ENCODE measurements around the gene CTXN3. TPM values are rescaled to one million over a fixed set of nuclear protein-coding genes. Genes with fewer than 3 reads are reported as not detected.

The CTXN3 gene
- total RNA-seq = under 1 TPM in 1 of 4 donors, not detected in 3; 0.13 TPM

- H3K27ac ChIP-seq = peak within 1 kb of the TSS in 3 of 4 donors; percentile 7 to 71 (median 71)
These were observed at the start of gene CTXN3 for GRCh38 chr5:127649018-127649439. Gene CTXN3 (plus strand): TSS chr5:127649082. CDS start chr5:127657522, 8,440 bp downstream.

GRCh38 chr5:127599320-127599719 lies 49.6 kb upstream of the CTXN3 start:
- H3K27ac ChIP-seq = no peak overlapping the region
- no peak for DNase-seq
- no peak overlapping the region for H3K4me3 ChIP-seq
- intact Hi-C loops (cut with DNase I) = no loop called here
- no peaks in the 10 kb centered on the region for H3K4me1 ChIP-seq
- WGBS, 2 donors = 60 to 83% methylated on average over 3 of the region's 3 CpGs
- H3K27me3 ChIP-seq = no peaks in the 10 kb centered on the region
- TF ChIP-seq CTCF (IDR thresholded peaks at IDR 0.05) (no peak), POLR2A (IDR thresholded peaks at IDR 0.05) (no peak)
- H3K9me3 ChIP-seq = no peaks in the 10 kb centered on the region
- H3K36me3 ChIP-seq = no peaks in the 10 kb centered on the region

More at GRCh38 chr5:127649018-127649439, at the start of gene CTXN3:
- intact Hi-C loops (cut with DNase I) = no loop called here
- Histone ChIP-seq H3K9me3 (no peaks in the 10 kb centered on the region), H3K4me1 (peaks cover 0 to 66% (median 35%) of the 10 kb centered on the region in 3 donors), H3K4me3 (no peak within 1 kb of the TSS), H3K36me3 (no peaks in the 10 kb centered on the region), H3K27me3 (no peaks in the 10 kb centered on the region)
- no peak for TF ChIP-seq POLR2A (IDR thresholded peaks at IDR 0.05)
- TF ChIP-seq CTCF (IDR thresholded peaks at IDR 0.05) = no peak
- 34 to 43% methylated on average over 7 of the region's 7 CpGs for WGBS, 2 donors
- DNase-seq = no peak

DNA sequence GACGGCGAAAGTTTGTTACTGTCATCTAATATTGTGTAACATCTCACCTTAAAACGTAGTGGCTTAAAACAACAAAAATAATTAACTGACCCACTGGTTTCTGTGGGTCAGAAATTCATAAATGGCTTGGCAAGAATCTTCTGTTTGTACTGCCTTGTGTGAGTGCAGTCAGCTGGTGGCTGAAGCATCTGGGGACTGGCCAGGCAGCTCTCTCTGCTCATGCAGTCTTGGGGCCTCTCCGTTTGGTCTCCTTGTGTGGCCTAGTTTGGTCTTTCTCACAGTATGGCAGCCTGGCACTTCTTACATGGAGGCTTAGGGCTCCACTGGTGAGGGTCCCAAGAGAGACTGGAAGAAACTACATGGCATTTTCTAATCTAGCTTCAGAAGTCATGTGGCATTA lies 49.0 kb upstream of the CTXN3 start:
- DNase-seq = no peak
- no peaks in the 10 kb centered on the region for H3K9me3 ChIP-seq
- 72 to 82% methylated on average over 4 of the region's 4 CpGs for WGBS, 2 donors
- intact Hi-C loops (cut with DNase I) = no loop called here
- no peaks in the 10 kb centered on the region for H3K36me3 ChIP-seq
- no peaks in the 10 kb centered on the region for H3K4me1 ChIP-seq
- no peaks in the 10 kb centered on the region for H3K27me3 ChIP-seq
- no peak overlapping the region for H3K27ac ChIP-seq
- TF ChIP-seq CTCF (IDR thresholded peaks at IDR 0.05) (no peak), POLR2A (IDR thresholded peaks at IDR 0.05) (no peak)
- no peak overlapping the region for H3K4me3 ChIP-seq

DNA sequence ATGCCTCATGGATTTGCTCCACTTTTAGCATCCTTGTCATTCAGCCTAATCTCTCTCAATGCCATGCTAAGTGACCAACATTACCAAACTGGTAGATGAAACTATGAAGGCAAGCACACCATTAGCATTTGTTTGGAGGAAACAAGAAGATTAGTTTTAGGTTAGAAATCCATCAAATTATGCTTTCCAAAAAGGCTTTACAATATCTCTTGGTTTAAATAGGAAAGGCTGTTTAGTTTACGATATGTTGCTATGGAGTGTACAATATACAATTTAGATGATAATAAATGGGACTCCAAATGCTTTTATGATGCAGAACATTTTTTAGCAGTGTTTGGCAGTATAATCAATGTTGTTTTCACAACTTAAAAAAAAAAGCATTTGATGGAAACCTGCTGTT lies 47.8 kb upstream of the CTXN3 start:
- TF ChIP-seq POLR2A (IDR thresholded peaks at IDR 0.05) = no peak
- no peak for TF ChIP-seq CTCF (IDR thresholded peaks at IDR 0.05)
- Histone ChIP-seq H3K4me3 (no peak overlapping the region), H3K27me3 (no peaks in the 10 kb centered on the region), H3K27ac (no peak overlapping the region), H3K9me3 (no peaks in the 10 kb centered on the region), H3K36me3 (no peaks in the 10 kb centered on the region), H3K4me1 (no peaks in the 10 kb centered on the region)
- no peak for DNase-seq
- intact Hi-C loops (cut with DNase I) = no loop called here
- 86 to 95% methylated on average over 1 of the region's 1 CpG for WGBS, 2 donors

GRCh38 chr5:127601601-127602000 lies 47.3 kb upstream of the CTXN3 start:
- Histone ChIP-seq H3K9me3 (no peaks in the 10 kb centered on the region), H3K27me3 (no peaks in the 10 kb centered on the region), H3K4me1 (no peaks in the 10 kb centered on the region), H3K27ac (no peak overlapping the region), H3K36me3 (no peaks in the 10 kb centered on the region), H3K4me3 (no peak overlapping the region)
- WGBS, 2 donors = 88 to 92% methylated on average over 4 of the region's 4 CpGs
- no peak for TF ChIP-seq CTCF (IDR thresholded peaks at IDR 0.05)
- no peak for TF ChIP-seq POLR2A (IDR thresholded peaks at IDR 0.05)
- DNase-seq = no peak
- intact Hi-C loops (cut with DNase I) = no loop called here
